Lower lobe of right lung (tissue), 2 donors: Measurements from ENCODE around the gene SLC8A1. TPM values are rescaled to one million over a fixed set of nuclear protein-coding genes. Genes with fewer than 3 reads are reported as not detected.

Experiments used
- ATAC-seq, 2 donors: fragments of 200-7000 bp; cut with Tn5 transposase; one replicate each; pipeline ENCODE4 v1.9.1; 2020 to 2022; ENCODE audit warnings: mild to moderate bottlenecking in 2 of 2, moderate library complexity in 2 of 2
- DNase-seq: peaks from one replicate; pipeline ENCODE4 v3.0.0-alpha.2; 2020
- H3K27ac ChIP-seq: fragments of 200-600 bp; one replicate; pipeline ENCODE4 v1.8.0; 2022
- H3K27me3 ChIP-seq: fragments of 200-600 bp; one replicate; pipeline ENCODE4 v1.8.0; 2022; ENCODE audit warnings: low read depth
- H3K36me3 ChIP-seq: fragments of 200-600 bp; one replicate; pipeline ENCODE4 v1.8.0; 2022; ENCODE audit warnings: mild to moderate bottlenecking
- H3K4me1 ChIP-seq: fragments of 200-600 bp; one replicate; pipeline ENCODE4 v1.8.0; 2022
- H3K4me3 ChIP-seq: fragments of 200-600 bp; one replicate; pipeline ENCODE4 v1.8.0; 2022; ENCODE audit warnings: mild to moderate bottlenecking
- H3K9me3 ChIP-seq: fragments of 200-600 bp; one replicate; pipeline ENCODE4 v1.8.0; 2022
- intact Hi-C: fragments of 100-400 bp; cut with DNase I; formaldehyde crosslinking; loops from one replicate; pipeline ENCODE4 v1.11.0; 2022
- total RNA-seq: library from RNA; stranded (reverse); fragmentation: NEBNext Ultra II Directional; extraction: Animal tissue kit (Norgen Biotek cat#: 25700); gene quantifications from one replicate; pipeline ENCODE4 v1.2.1, GENCODE V29; 2021
- TF ChIP-seq, protein P1 (sequence below): fragments of 200-600 bp; IDR thresholded peaks from one replicate; pipeline ENCODE4 v1.8.0; 2022; ENCODE audit warnings: antibody characterized with exemption, mild to moderate bottlenecking
- donor health status: DM: no; HTN: yes; CAD: no; lungs with severe emphysema.

Gene SLC8A1
- total RNA-seq, 1 donor from 2014 or later: 58.5 TPM

DNA sequence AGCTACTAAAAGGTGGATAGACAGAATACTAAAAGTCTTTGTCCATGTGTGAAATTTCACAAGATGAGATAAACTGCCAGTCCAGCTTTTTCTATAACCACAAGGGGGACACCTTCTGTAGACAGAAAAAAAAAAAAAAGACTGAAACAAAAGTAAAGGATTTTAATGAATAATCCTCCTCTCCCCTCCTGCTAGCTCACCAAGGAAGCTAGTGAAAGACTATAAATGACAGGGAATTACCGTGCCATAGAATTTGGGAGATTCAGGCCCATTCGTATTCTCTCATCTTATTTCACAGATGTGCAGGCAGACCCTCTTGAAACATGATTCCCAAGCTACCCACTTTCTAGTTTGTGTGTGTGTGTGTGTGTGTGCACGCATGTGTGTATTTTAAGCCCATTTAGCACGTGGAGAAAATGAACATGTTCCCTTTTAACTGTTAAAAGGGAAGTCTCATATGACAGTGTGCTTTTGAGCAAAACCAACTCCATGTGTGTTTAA, 36.3 kb upstream of the SLC8A1 start:
- H3K9me3 ChIP-seq: no peaks in the 10 kb centered on the region
- TF ChIP-seq, protein P1, sequence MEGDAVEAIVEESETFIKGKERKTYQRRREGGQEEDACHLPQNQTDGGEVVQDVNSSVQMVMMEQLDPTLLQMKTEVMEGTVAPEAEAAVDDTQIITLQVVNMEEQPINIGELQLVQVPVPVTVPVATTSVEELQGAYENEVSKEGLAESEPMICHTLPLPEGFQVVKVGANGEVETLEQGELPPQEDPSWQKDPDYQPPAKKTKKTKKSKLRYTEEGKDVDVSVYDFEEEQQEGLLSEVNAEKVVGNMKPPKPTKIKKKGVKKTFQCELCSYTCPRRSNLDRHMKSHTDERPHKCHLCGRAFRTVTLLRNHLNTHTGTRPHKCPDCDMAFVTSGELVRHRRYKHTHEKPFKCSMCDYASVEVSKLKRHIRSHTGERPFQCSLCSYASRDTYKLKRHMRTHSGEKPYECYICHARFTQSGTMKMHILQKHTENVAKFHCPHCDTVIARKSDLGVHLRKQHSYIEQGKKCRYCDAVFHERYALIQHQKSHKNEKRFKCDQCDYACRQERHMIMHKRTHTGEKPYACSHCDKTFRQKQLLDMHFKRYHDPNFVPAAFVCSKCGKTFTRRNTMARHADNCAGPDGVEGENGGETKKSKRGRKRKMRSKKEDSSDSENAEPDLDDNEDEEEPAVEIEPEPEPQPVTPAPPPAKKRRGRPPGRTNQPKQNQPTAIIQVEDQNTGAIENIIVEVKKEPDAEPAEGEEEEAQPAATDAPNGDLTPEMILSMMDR: peak; percentile 39
- H3K4me3 ChIP-seq: no peak overlapping the region
- H3K27me3 ChIP-seq: no peaks in the 10 kb centered on the region
- intact Hi-C loops: no loop called here
- peak overlapping the region; percentile 72 for H3K27ac ChIP-seq
- H3K36me3 ChIP-seq: no peaks in the 10 kb centered on the region
- peak; percentile 36 to 55 for ATAC-seq
- DNase-seq: no peak
- peaks cover 18% of the 10 kb centered on the region for H3K4me1 ChIP-seq

DNA sequence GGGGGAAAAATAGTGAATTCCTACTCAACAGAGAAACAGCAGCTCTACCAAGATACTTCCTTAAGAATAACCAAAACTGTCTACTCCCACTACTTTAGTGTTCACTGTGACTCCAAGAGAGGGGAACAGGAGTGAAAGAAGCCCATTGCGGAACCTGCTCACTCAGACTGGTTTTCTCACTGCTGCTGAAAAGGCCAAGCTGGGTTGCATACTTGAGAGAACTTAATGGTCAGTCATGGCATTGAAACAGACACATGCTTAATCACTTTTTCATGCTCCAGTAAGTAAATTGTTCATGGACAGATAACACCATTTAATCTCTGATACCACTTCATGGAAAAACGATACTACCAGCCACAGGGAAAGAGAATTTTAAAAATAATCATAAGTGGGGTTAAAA, 35.7 kb upstream of the SLC8A1 start:
- no peaks in the 10 kb centered on the region for H3K9me3 ChIP-seq
- H3K4me3 ChIP-seq: no peak overlapping the region
- no peaks in the 10 kb centered on the region for H3K36me3 ChIP-seq
- DNase-seq: no peak
- peaks cover 18% of the 10 kb centered on the region for H3K4me1 ChIP-seq
- peak; percentile 76 to 77 for ATAC-seq
- intact Hi-C loops: no loop called here
- H3K27me3 ChIP-seq: no peaks in the 10 kb centered on the region
- TF ChIP-seq, protein P1: no peak
- H3K27ac ChIP-seq: no peak overlapping the region

DNA sequence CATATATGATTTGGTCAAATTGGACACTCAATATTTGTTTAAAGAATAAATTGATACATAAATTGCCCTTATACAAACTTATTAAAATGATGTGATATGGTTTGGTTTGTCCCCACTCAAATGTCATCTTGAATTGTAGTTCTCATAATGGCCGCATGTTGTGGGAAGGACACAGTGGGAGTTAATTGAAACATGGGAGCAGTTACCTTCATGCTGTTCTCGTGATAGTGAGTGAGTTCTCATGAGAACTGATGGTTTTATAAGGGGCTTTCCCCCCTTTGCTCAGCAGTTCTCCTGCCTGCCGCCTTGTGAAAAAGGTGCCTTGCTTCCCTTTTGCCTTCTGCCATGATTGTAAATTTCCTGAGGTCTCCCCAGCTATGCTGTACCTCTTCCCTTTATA, 34.0 kb upstream of the SLC8A1 start:
- H3K27ac ChIP-seq: no peak overlapping the region
- H3K9me3 ChIP-seq: no peaks in the 10 kb centered on the region
- ATAC-seq: no peak
- H3K27me3 ChIP-seq: no peaks in the 10 kb centered on the region
- intact Hi-C loops: no loop called here
- H3K36me3 ChIP-seq: no peaks in the 10 kb centered on the region
- H3K4me1 ChIP-seq: peaks cover 18% of the 10 kb centered on the region
- no peak for DNase-seq
- TF ChIP-seq, protein P1: no peak
- no peak overlapping the region for H3K4me3 ChIP-seq

DNA sequence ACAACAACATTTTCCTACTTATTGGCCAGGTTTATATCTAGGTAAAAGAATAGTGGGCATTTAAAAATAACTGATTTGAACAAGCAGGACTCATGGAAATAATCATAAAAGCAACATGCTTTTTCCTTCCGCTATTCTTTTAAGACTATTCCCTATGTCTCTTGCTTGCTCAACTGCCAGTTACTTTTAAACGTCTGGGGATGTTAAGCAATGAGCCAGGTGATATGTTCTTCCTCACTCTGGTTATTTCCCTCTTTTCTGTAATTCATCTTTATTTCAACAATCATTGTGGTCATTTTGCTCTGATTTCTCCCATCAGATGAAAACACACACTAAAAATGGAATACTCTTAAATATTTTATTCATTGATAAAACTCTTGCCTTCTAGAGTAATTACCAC, 33.4 kb upstream of the SLC8A1 start:
- no peak for ATAC-seq

DNA sequence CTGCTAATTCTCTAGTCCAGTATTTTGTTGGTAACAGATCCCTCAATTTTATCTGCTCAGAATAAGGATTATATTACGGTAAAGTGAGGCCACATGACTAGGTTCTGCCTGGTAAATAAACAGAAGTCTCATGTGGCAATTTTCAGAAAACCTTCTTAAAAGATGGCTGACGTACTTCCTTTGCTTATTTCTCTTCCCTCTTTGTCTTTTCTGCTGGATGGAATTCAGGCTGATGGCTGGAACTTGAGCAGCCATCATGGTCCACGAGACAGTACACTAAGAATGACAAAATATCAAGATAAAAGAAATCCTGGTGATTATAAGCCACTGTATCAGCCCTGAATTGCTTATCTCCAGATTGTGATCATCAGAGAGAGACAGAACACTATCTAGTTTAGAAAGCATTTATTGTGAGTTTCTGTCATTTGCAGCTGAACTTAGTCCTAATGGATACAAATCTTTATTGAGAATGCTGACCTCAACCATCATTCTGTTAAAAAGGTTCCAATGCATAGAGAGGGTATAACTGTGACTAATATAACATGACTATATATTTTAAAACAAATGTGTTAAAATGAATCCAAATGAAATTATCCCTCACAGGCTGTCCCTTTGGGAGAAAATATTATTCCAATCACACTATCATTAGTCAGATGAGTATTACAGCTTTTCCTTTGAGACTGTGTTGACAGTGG, 31.8 kb upstream of the SLC8A1 start:
- Histone ChIP-seq H3K4me3 (no peak overlapping the region), H3K9me3 (no peaks in the 10 kb centered on the region), H3K27ac (no peak overlapping the region), H3K4me1 (peaks cover 15% of the 10 kb centered on the region), H3K36me3 (no peaks in the 10 kb centered on the region), H3K27me3 (no peaks in the 10 kb centered on the region)
- ATAC-seq: no peak
- DNase-seq: no peak
- TF ChIP-seq, protein P1: no peak
- intact Hi-C loops: no loop called here

More for the DNA sequence above, 33.4 kb upstream of the SLC8A1 start:
- TF ChIP-seq, protein P1: no peak
- Histone ChIP-seq H3K27ac (no peak overlapping the region), H3K36me3 (no peaks in the 10 kb centered on the region), H3K27me3 (no peaks in the 10 kb centered on the region), H3K4me1 (peaks cover 18% of the 10 kb centered on the region), H3K9me3 (no peaks in the 10 kb centered on the region), H3K4me3 (no peak overlapping the region)
- no peak for DNase-seq
- intact Hi-C loops: no loop called here
